Heart left ventricle (tissue), 13 donors: Measurements from ENCODE around the gene ATP1A1.

ENCODE experiments used
- POLR2A ChIP-seq, 2 donors: fragments of 450-650 bp; IDR thresholded peaks; one replicate each; pipeline ENCODE4 v1.6.1; 2017; ENCODE audit warnings: antibody characterized with exemption in 2 of 2, mild to moderate bottlenecking in 2 of 2, moderate library complexity in 2 of 2
- TF ChIP-seq, protein P1 (sequence below), 12 donors: fragments of 200-600 bp; sonication (generic) in 4 of 12; IDR thresholded peaks; one replicate each; pipeline versions ENCODE4 v1.5.0 to v1.8.0; 2018 to 2022; ENCODE audit warnings: antibody characterized with exemption in 12 of 12, mild to moderate bottlenecking in 5 of 12
- donor health status: ischemic (EF 13 %, LVEDD 7.1; RV severe dilation, severe dysfunction).
- donor health status: DM: no; HTN: yes; CAD: no.
- donor health status: DM: no; HTN: no; CAD: no.
- donor health status: ischemic (EF 25% LVEDD 6.9; RV normal size, moderate dysfunction).
- donor health status: ischemic (EF 25% LVEDD 5.7; RV mildly dilated, moderate dysfunction).
- donor health status: ischemic (EF 35%, LVEDD 5.7; RV mildly dilated, moderate dysfunction).
- donor health status: nonischemic (EF 11% LVEDD 7.7; RV severe dilation, severe dysfunction).
- donor health status: DM: yes; HTN: yes; CAD: no.
- donor health status: PGD.
- donor health status: ischemic (EF 29% LVEDD 5.4; RV normal size, mild dysfunction).
- donor health status: nonischemic (EF 23%, LVEDD 6.1; RV moderate dilation, normal function).

DNA sequence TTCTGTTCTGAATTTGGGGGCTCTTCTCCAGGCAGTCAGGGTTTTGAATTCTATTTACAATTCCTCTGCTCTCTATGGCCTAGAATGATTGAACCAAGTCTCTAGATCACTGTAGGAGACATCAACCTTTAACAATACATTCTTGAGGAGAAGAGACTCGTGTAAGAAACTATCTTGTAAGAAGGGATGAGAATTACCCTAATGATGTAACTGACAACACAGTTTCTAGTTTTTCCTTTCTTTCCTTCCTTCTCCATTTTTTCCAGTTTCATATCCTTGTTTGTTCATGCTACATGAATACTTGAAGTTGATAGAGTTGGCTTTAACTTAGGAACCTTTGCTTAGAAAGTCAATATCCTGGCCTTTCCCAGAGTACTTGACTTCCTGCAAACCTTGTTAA, 1.3 kb upstream of the ATP1A1 start:
- TF ChIP-seq, protein P1, sequence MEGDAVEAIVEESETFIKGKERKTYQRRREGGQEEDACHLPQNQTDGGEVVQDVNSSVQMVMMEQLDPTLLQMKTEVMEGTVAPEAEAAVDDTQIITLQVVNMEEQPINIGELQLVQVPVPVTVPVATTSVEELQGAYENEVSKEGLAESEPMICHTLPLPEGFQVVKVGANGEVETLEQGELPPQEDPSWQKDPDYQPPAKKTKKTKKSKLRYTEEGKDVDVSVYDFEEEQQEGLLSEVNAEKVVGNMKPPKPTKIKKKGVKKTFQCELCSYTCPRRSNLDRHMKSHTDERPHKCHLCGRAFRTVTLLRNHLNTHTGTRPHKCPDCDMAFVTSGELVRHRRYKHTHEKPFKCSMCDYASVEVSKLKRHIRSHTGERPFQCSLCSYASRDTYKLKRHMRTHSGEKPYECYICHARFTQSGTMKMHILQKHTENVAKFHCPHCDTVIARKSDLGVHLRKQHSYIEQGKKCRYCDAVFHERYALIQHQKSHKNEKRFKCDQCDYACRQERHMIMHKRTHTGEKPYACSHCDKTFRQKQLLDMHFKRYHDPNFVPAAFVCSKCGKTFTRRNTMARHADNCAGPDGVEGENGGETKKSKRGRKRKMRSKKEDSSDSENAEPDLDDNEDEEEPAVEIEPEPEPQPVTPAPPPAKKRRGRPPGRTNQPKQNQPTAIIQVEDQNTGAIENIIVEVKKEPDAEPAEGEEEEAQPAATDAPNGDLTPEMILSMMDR (IDR thresholded peaks at IDR 0.05): no peak
- no peak for TF ChIP-seq POLR2A (IDR thresholded peaks at IDR 0.05)
